GM19035 (cell line): ENCODE results near the gene PGLYRP4.
"Not testable (repeated sequence)": the region's sequence is repeated elsewhere in the genome, so short reads cannot be mapped to it uniquely, and the experiment has no call there.

Source experiments
- ATAC-seq: cut with Tn5 transposase; IDR thresholded peaks from one replicate; pipeline ENCODE4 v1.9.1; 2021; ENCODE audit not compliant: unreplicated experiment

The PGLYRP4 gene

GRCh38 chr1:153357076-153357852, 8.6 kb upstream of the PGLYRP4 start:
- ATAC-seq: no peak

GRCh38 chr1:153356392-153357075, 7.9 kb upstream of the PGLYRP4 start:
- ATAC-seq: no peak

GRCh38 chr1:153355445-153356071, 6.9 kb upstream of the PGLYRP4 start:
- no peak for ATAC-seq

DNA sequence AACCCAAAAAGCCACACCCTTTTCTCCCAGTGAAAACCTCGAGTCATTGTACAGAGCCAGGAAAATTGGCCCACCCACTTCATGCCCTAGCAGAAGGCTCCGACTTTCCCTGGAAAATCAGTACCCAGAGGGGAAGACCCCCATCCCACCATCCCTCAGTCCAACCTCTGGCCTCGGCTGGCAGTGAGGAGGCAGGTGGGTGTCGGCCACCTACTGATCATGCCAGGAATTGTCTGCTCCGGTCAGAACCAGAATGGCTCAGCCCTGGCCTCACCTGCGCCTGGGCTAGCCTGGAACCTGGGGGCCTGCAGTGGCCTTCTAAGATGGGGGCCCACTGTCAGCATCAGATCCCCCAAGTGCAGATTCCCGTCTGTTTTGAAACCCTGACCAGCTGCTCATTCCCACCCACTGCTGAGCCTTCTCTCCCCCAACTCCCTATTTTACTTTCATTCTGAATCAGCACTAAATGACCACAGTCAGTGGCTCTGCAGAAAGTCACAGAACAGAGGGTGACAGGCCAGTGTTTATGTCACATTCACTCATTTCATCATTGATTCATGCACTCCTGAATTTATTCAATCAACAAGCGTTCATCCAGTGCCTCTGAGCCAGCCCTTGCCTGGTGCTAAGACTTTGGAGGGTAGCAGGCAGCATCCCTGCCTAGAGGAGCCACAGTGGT, 6.0 kb upstream of the PGLYRP4 start:
- ATAC-seq: no peak

DNA sequence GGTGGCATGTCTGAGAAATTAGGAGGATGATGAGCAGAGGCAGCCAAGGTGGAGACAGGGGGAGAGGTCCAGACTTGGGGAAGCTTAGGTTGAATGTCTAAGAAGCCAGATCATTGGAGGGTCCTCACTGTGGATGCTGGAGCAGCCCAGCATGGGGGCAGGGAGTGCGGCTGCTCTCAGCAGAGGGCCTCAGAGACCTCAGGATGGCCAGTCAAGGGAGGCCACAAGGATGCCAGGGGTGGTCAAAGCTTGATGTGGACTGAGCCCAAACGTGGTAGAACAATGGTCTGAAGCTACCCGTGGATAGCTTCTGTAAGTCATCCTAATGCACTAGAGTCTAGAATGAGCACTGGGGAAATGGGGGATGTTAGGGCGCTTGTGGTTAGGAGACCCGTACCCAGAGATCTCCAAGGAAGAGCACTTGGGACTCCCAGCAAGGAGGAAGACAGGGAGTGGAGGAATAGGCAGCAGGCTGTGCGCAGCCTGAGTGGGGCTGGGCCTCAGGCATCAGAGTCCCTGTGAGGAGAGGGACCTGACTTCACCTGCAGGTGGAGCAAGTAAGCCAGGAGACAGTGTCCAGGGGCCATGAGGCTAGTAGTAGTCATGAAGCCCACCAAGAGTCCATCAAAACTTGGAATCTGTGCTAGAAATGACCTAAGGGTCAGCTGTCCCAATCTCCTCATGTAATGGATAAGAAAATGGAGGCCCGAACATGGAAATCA, 4.7 kb upstream of the PGLYRP4 start:
- no peak for ATAC-seq

DNA sequence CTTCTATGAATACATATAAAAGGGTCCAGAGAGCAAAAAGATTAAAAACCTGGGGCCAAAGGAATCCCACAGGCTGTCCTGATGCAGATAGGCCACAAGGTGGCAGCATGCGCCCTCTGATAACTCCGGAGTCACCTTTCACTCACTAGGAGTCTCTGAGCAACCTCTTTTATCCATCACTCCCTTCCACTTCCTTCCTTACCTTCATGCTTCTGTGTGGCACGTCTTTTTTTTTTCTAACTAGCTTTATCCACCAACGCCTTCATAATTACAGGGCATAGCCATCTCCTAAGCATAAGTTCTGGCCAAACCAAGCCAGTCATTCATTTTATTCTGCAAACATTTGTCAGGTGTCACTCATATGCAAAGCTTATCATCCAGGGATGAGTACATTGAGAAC, 3.9 kb upstream of the PGLYRP4 start:
- no peak for ATAC-seq

DNA sequence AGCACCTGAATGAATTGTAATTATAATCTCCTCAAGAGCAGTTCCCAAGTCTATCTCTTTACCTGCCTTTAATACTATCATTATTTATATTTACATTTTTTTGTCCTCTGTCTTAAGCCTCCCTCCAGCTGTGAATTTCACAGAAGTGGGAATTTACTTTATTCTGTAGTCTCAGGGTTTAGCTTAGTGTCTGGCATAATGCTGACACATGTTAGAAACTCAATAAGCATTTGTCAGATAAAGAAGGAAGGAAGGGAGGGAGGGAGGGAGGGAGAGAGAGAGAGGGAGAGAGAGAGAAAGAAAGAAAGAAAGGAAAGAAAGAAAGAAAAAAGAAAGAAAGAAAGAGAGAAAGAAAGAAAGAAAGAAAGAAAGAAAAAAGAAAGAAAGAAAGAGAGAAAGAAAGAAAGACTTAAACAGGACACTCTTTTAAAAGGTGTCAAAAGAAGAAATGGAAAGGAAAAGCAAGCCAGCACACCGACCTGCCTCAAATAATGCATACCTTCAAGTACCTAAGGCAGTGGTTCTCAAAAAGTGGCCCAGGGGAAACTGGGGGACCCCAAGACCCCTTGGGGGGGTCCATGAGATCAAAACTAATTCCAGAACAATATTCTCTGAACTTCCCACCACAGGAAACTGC, 1.8 kb upstream of the PGLYRP4 start:
- ATAC-seq: no peak

GRCh38 chr1:153349363-153350320, 1.0 kb upstream of the PGLYRP4 start:
- ATAC-seq: no peak

DNA sequence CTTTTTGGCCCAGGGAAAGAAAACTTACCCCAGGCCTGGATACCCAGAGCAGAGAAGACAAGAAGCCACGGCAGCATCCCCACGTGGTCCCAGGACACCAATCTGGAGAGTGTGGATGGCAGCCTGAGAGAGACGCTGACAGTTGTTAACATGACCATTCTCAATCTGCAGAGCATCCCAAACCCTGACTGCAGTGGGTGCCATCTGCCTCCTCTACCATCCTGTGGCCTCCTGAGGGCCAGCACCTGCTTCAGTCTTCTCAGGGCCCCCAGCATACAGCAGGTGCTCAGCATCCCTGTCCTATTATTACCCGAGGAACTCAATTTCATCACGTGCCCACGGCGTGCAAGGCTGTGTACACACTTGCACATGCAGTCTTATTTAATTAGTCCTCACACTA, 785 bp downstream of the PGLYRP4 start:
- no peak for ATAC-seq

- ATAC-seq: not testable (repeated sequence)
These were observed 1.6 kb downstream of the PGLYRP4 start for GRCh38 chr1:153347049-153347448.

DNA sequence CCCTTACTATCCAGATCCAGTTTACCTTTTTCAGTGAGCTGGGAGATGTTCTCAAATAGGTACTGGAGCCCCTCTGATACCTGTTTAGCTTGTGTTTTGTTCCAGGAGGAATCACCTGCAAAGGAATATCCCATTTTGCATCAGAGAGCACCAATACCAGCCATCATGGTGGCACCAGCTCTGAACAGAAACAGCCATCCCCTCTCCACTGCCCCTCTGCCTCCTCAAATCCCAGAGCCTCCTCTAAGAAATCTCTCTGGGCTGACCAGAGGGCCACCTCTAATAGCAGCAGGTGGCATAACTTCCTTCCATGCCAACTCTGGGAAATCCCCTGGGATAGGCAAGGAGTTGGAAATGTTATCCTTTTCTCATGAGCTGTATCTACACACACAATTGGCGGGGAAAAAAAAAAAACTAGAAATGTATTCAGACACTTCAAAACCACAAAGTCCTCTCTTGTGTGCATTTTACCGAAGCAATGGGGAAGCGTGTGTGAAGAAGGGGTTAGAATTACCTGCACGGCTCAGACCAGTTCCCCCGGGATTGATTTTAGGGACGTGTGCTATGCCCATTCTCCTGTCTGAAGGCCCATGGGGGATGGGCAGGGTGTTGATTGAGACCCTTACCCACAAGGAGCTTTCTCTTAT, 2.4 kb downstream of the PGLYRP4 start:
- no peak for ATAC-seq

GRCh38 chr1:153345187-153346076, 3.2 kb downstream of the PGLYRP4 start:
- no peak for ATAC-seq

DNA sequence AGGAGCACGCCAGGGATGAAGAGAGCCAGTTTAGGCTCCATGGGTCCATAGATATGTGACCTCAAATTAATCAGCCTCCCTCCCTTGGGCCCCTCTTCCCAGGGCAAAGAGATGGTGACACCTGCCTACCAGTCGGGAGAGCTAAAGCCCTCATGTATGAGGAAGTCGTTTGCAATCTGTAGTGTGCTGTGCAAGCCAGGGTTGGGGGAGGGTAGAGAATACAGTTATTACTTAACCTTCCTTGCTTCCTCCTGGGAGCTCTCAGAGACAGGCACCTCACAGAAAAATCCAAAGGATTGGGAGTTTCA, 4.0 kb downstream of the PGLYRP4 start:
- ATAC-seq: no peak

DNA sequence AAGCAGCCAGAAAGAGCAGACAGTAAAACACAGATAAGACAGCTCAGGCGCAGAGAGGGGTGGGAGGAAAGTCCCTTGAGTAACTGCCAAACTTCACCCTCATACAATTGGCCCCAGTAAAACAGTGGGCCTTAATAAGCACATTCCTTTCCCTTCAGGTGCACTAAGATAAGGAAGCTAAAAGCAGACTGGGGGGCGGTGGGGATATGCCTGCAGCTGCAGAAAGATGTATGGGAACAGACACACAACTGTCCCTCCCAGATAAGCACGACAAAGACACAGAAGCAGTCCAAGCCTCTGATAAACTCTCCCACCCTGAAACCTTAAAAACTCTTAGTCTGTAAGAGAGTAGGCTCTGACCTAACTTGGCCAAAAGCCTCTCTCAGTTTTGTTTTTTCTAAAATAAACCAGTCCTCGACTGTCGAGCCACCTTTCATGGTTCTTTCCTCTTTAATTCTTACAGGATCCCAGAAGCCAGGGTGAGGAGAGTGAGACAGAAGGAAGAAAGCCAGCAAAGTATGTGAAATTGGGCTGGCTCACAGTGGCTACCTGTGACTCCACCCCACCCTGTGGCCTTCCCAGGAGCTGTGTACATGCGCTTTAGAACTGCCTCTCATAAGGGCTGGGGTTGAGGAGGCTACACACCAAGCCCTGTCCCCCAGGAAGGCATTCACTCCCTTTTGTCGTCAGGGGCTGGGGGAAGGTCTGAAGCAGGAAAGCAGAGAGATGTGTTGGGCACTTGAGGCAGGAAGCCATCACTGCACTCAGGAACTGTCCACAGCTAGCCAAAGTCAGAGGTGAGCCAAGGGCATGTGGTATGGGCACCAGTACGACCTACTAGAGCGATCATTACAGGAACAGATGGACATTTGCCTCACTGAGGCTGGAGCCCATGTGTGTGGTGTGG, 4.6 kb downstream of the PGLYRP4 start:
- ATAC-seq: no peak

DNA sequence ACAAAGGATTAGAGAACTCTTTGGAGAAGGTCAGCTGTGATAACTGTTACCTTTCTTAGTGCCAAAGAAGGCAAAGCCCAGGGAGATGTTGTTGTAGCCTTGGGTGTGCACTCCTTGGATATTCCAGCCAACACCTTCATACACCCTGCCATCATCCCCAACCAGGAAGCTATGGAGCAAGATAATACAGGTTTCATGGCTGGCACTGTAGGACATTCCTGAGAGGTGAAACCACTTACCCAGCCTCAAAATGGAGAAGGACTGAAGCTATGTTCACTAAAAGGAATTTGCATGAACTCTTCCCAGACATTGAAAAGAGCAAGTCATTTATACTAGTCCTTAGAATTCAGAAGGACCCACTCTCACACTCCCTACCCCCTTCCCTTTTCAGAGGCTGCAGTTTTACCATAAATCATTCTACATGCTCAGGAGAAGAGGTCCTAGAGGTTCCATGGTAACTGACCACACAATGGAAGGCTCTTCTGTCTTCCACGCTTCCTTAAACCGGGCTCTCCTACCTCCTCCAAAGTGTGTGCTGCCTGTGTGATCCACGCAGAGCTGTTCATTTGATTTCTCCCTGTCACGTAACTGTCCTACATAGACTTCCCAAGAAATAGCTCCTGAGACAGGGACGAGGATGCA, 5.5 kb downstream of the PGLYRP4 start:
- ATAC-seq: no peak

GRCh38 chr1:153342178-153342577, 6.5 kb downstream of the PGLYRP4 start:
- ATAC-seq: no peak
